OCI-LY1 (cell line): ENCODE results near the gene ZBTB48.

Experiments used
- H2AFZ ChIP-seq: fragments of 200-600 bp; sonication (generic), shearing (Covaris generic); 2 replicates; pipeline ENCODE4 v1.6.0; 2014; ENCODE audit warnings: antibody characterized with exemption, mild to moderate bottlenecking, low read length
- H3F3A ChIP-seq: fragments of 200-600 bp; sonication (generic), shearing (Covaris generic); 2 replicates; pipeline ENCODE4 v1.6.0; 2014; ENCODE audit warnings: mild to moderate bottlenecking, antibody characterized with exemption, low read length, moderate library complexity; ENCODE audit not compliant: insufficient read depth
- H3K27ac ChIP-seq: fragments of 200-600 bp; sonication (generic); 2 replicates; pipeline ENCODE4 v1.5.1; 2014; ENCODE audit warnings: low read length, mixed run types, mild to moderate bottlenecking, low read depth; ENCODE audit not compliant: poor library complexity, severe bottlenecking
- H3K27me3 ChIP-seq: fragments of 200-600 bp; sonication (generic); 2 replicates; pipeline ENCODE4 v1.6.0; 2014; ENCODE audit warnings: antibody characterized with exemption, mild to moderate bottlenecking, low read length, moderate library complexity; ENCODE audit not compliant: insufficient read depth
- H3K36me3 ChIP-seq: fragments of 200-600 bp; sonication (generic); 2 replicates; pipeline ENCODE4 v1.6.1; 2014; ENCODE audit warnings: mild to moderate bottlenecking, antibody characterized with exemption, low read length, moderate library complexity, mixed read lengths; ENCODE audit not compliant: insufficient read depth
- H3K4me1 ChIP-seq: fragments of 200-600 bp; sonication (generic); 2 replicates; pipeline ENCODE4 v1.5.1; 2014; ENCODE audit warnings: mild to moderate bottlenecking, low read length, moderate library complexity; ENCODE audit not compliant: insufficient read depth, severe bottlenecking
- H3K4me2 ChIP-seq: fragments of 200-600 bp; sonication (generic), shearing (Covaris generic); 2 replicates; pipeline ENCODE4 v1.6.1; 2014; ENCODE audit warnings: low read length
- H3K4me3 ChIP-seq: fragments of 200-600 bp; sonication (generic); 2 replicates; pipeline ENCODE4 v1.5.1; 2014; ENCODE audit warnings: low read length, low read depth, mild to moderate bottlenecking, mixed read lengths; ENCODE audit not compliant: poor library complexity, severe bottlenecking
- H3K79me2 ChIP-seq: fragments of 200-600 bp; shearing (Covaris generic); 2 replicates; pipeline ENCODE4 v1.6.1; 2016; ENCODE audit warnings: mixed run types, low read length, mixed read lengths; ENCODE audit not compliant: insufficient read depth
- H3K9ac ChIP-seq: fragments of 200-600 bp; sonication (generic), shearing (Covaris generic); 2 replicates; pipeline ENCODE4 v1.6.1; 2014; ENCODE audit warnings: mild to moderate bottlenecking, low read length, mixed read lengths
- H3K9me2 ChIP-seq: fragments of 200-600 bp; sonication (generic), shearing (Covaris generic); 2 replicates; pipeline ENCODE4 v1.6.1; 2014; ENCODE audit warnings: low read depth, mild to moderate bottlenecking, low read length, mixed read lengths
- H3K9me3 ChIP-seq: fragments of 200-600 bp; shearing (Covaris generic); 2 replicates; pipeline ENCODE4 v1.6.1; 2014; ENCODE audit warnings: low read length, mixed read lengths
- H4K20me1 ChIP-seq: fragments of 200-600 bp; sonication (generic), shearing (Covaris generic); 2 replicates; pipeline ENCODE4 v1.6.0; 2016; ENCODE audit warnings: mild to moderate bottlenecking, low read length; ENCODE audit not compliant: insufficient read depth
- EZH2 ChIP-seq: fragments of 200-600 bp; sonication (generic), shearing (Covaris generic); IDR thresholded peaks from 2 replicates; pipeline ENCODE4 v1.8.0; 2017; ENCODE audit warnings: borderline replicate concordance, mixed run types, mild to moderate bottlenecking, antibody characterized with exemption, low read length, moderate library complexity, mixed read lengths
- TF ChIP-seq, protein P1 (sequence below): fragments of 200-600 bp; sonication (generic), shearing (Covaris generic); IDR thresholded peaks from 2 replicates; pipeline ENCODE4 v1.5.1; 2017; ENCODE audit warnings: mild to moderate bottlenecking, antibody characterized with exemption, low read length, moderate library complexity, mixed read lengths

The ZBTB48 gene

DNA sequence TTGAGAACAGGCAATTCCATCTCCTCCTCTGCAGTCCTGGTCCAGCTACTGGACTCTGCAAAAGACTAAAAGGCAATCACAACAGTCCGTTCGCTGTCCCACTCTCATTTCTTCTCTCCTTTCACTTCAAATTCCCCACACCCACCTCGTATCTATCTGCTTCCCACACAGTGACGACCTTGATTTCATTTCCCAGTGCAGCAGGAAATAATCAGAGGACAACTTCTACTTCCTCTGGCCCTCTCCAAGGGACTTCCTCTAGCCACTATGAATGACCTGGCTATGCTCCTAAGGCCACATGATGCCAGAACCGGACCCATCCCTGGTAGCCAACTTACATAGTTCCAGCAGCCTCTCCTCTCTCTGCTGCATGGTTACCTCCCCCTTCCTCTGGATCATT is 33.5 kb upstream of the ZBTB48 start:
- Histone ChIP-seq H3K4me2 (no peak overlapping the region), H3K9ac (no peak overlapping the region), H3K36me3 (peaks cover 91% of the 10 kb centered on the region)

DNA sequence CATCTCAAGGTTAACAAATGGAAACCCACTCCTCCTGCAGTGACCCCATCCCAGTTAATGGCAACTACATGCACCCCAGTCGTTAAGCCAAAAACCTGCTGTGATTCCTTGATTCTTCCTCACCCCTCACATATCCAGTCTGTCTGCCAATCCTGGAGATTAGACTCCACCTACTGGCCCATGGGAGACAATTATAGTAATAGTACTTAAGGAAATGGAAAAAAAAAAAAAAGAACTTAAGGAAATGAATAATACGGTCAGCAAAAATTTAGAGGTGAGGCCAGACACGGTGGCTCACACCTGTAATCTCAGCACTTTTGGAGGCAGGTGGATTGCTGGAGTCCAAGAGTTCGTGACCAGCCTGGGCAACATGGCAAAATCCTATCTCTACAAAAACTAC is 32.5 kb upstream of the ZBTB48 start:
- no peak overlapping the region for H2AFZ ChIP-seq
- peaks cover 87% of the 10 kb centered on the region for H3K36me3 ChIP-seq
- no peaks in the 10 kb centered on the region for H4K20me1 ChIP-seq
- H3F3A ChIP-seq: no peaks in the 10 kb centered on the region
- H3K9ac ChIP-seq: no peak overlapping the region
- peaks cover 5% of the 10 kb centered on the region for H3K4me1 ChIP-seq
- H3K9me2 ChIP-seq: no peaks in the 10 kb centered on the region
- no peak overlapping the region for H3K4me3 ChIP-seq
- no peaks in the 10 kb centered on the region; the same call in 1 of the 2 replicates for H3K79me2 ChIP-seq
- no peak overlapping the region for H3K27ac ChIP-seq
- H3K27me3 ChIP-seq: no peaks in the 10 kb centered on the region
- TF ChIP-seq EZH2: no peak
- TF ChIP-seq, protein P1, sequence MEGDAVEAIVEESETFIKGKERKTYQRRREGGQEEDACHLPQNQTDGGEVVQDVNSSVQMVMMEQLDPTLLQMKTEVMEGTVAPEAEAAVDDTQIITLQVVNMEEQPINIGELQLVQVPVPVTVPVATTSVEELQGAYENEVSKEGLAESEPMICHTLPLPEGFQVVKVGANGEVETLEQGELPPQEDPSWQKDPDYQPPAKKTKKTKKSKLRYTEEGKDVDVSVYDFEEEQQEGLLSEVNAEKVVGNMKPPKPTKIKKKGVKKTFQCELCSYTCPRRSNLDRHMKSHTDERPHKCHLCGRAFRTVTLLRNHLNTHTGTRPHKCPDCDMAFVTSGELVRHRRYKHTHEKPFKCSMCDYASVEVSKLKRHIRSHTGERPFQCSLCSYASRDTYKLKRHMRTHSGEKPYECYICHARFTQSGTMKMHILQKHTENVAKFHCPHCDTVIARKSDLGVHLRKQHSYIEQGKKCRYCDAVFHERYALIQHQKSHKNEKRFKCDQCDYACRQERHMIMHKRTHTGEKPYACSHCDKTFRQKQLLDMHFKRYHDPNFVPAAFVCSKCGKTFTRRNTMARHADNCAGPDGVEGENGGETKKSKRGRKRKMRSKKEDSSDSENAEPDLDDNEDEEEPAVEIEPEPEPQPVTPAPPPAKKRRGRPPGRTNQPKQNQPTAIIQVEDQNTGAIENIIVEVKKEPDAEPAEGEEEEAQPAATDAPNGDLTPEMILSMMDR: no peak
- no peaks in the 10 kb centered on the region for H3K9me3 ChIP-seq
- no peak overlapping the region for H3K4me2 ChIP-seq

More for the DNA sequence above, 33.5 kb upstream of the ZBTB48 start:
- Histone ChIP-seq H4K20me1 (no peaks in the 10 kb centered on the region), H3K27me3 (no peaks in the 10 kb centered on the region), H3K4me1 (peaks cover 5% of the 10 kb centered on the region), H3K9me2 (no peaks in the 10 kb centered on the region), H2AFZ (no peak overlapping the region), H3K4me3 (no peak overlapping the region), H3K79me2 (no peaks in the 10 kb centered on the region), H3K27ac (no peak overlapping the region), H3F3A (no peaks in the 10 kb centered on the region), H3K9me3 (no peaks in the 10 kb centered on the region)
- TF ChIP-seq EZH2: no peak
- TF ChIP-seq, protein P1: no peak

DNA sequence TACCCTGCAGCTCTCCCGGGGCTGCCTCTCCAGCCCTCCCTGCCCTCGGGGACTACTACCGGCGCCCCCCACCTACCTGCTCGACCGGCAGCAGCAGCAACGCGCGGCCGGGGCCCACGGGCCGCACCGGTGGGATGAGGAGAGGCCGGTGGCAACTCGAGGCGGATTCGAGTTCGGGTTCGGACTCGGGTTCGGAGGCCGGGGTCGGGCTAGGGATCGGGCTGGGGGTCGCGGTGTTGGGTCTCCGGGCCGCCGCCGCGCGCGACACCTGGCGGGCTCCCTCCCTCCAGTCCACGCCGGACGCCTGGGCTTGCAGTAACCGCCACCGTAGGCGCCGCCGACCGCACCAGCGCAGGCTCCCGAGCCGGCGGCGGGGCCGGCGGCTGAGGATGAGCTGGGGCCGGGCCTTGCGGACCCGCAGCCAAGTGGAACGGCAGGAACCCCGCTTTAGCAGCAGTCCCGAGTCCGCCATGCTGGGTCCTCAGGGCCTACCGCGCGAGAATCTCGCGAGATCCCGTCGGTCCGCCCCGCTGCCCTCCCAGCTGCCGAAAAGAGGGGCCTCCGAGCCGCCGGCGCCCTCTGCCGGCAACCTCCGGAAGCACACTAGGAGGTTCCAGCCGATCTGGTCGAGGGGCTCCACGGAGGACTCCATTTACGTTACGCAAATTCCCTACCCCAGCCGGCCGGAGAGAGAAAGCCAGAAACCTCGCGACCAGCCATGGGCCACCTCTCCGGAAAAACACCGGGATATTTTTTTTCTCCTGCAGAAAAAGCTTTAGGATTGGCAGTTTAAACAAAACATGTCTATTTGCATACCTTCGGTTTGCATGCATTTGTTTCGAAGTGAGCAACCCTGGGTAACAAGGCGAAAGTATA is 25.5 kb upstream of the ZBTB48 start, which contains the start of gene NOL9:
Gene NOL9 (minus strand): TSS at position 483 of the 876 bp plus-strand sequence. CDS start 11 bp downstream, at position 472.
- no peak for TF ChIP-seq EZH2
- TF ChIP-seq, protein P1: peak; percentile 86
- Histone ChIP-seq H3F3A (peaks cover 3% of the 10 kb centered on the region; the same call in 1 of the 2 replicates), H3K4me1 (peaks cover 49% of the 10 kb centered on the region), H3K79me2 (peaks cover 17% of the 10 kb centered on the region), H3K9ac (peak within 1 kb of the TSS; percentile 75), H3K27ac (peak within 1 kb of the TSS; percentile 98), H3K36me3 (peaks cover 31% of the 10 kb centered on the region), H2AFZ (no peak within 1 kb of the TSS), H3K9me3 (no peaks in the 10 kb centered on the region), H3K27me3 (no peaks in the 10 kb centered on the region), H3K4me2 (peak within 1 kb of the TSS; percentile 100), H3K9me2 (no peaks in the 10 kb centered on the region), H3K4me3 (peak within 1 kb of the TSS; percentile 74), H4K20me1 (0 out of 2 replicates have a peak, but pooled peaks cover 3% of the 10 kb centered on the region)
